CD14-positive monocyte (primary cell): ENCODE data around the gene SLC38A2. TPM values are rescaled to one million over a fixed set of nuclear protein-coding genes. Genes with fewer than 3 reads are reported as not detected.
A peak's percentile ranks its signal among the peaks of the same experiment; 100 is the strongest.

Source experiments
- DNase-seq, 3 donors: peaks; one replicate each; pipeline ENCODE4 v3.0.0-alpha.2; 2011 to 2022
- H2AFZ ChIP-seq: 2 replicates; pipeline ENCODE4 v1.6.0; 2012; ENCODE audit warnings: mild to moderate bottlenecking, low read depth, low read length, inconsistent platforms; ENCODE audit not compliant: insufficient read depth, poor library complexity, severe bottlenecking
- H3K27ac ChIP-seq, 2 donors: 1 replicate in 1 of 2; 2 replicates in 1 of 2; pipeline ENCODE4 v1.5.1; 2012 to 2013; ENCODE audit warnings: low read length in 2 of 2, control low read depth in 1 of 2, inconsistent platforms in 1 of 2, low read depth in 1 of 2, mild to moderate bottlenecking in 1 of 2
- H3K27me3 ChIP-seq, 2 donors: one replicate each; pipeline versions ENCODE4 v1.6.0 to v1.6.1; 2011 to 2013; ENCODE audit warnings: low read length in 2 of 2; ENCODE audit not compliant: control insufficient read depth in 2 of 2, insufficient read depth in 2 of 2
- H3K36me3 ChIP-seq, 2 donors: replicated peaks in 1 of 2; 1 replicate in 1 of 2; 2 replicates in 1 of 2; pipeline versions ENCODE4 v1.5.1 to v1.6.1; 2012 to 2013; ENCODE audit warnings: low read length in 2 of 2, control low read depth in 1 of 2, inconsistent platforms in 1 of 2, mild to moderate bottlenecking in 1 of 2; ENCODE audit not compliant: insufficient read depth in 2 of 2, control insufficient read depth in 1 of 2
- H3K4me1 ChIP-seq, 2 donors: 1 replicate in 1 of 2; 2 replicates in 1 of 2; pipeline versions ENCODE4 v1.5.1 to v1.6.1; 2012 to 2013; ENCODE audit warnings: low read length in 2 of 2, control low read depth in 1 of 2, inconsistent platforms in 1 of 2, mild to moderate bottlenecking in 1 of 2, moderate library complexity in 1 of 2; ENCODE audit not compliant: insufficient read depth in 2 of 2, control insufficient read depth in 1 of 2
- H3K4me2 ChIP-seq: replicated peaks from 2 replicates; pipeline ENCODE3; 2012; ENCODE audit warnings: low read length, moderate library complexity, mild to moderate bottlenecking; ENCODE audit not compliant: poor library complexity, severe bottlenecking; ENCODE audit errors: extremely low read depth
- H3K4me3 ChIP-seq, 3 experiments: fragments of 200-600 bp in 1 of 3; sonication (generic) in 1 of 3; replicated peaks in 1 of 3; 1 replicate in 2 of 3; 2 replicates in 1 of 3; pipeline ENCODE4 v1.5.1; 2011 to 2013; ENCODE audit warnings: low read length in 3 of 3, mild to moderate bottlenecking in 3 of 3, control low read depth in 2 of 3, low read depth in 2 of 3, inconsistent platforms in 1 of 3, moderate library complexity in 1 of 3
- H3K79me2 ChIP-seq: 2 replicates; pipeline ENCODE4 v1.6.0; 2012; ENCODE audit warnings: mild to moderate bottlenecking, control low read depth, inconsistent platforms, low read length, moderate library complexity; ENCODE audit not compliant: insufficient read depth
- H3K9ac ChIP-seq: 2 replicates; pipeline ENCODE4 v1.6.0; 2017; ENCODE audit warnings: low read length, mild to moderate bottlenecking; ENCODE audit not compliant: insufficient read depth, poor library complexity, severe bottlenecking
- H3K9me3 ChIP-seq, 2 donors: replicated peaks in 1 of 2; 1 replicate in 1 of 2; 2 replicates in 1 of 2; pipeline versions ENCODE4 v1.5.1 to v1.6.1; 2012 to 2013; ENCODE audit warnings: low read length in 2 of 2, control low read depth in 1 of 2; ENCODE audit not compliant: control insufficient read depth in 1 of 2, insufficient read depth in 1 of 2
- H4K20me1 ChIP-seq: 2 replicates; pipeline ENCODE4 v1.6.0; 2012; ENCODE audit warnings: mild to moderate bottlenecking, low read length, control low read depth, moderate library complexity; ENCODE audit not compliant: insufficient read depth
- H3K27ac Mint-ChIP-seq, 7 donors: one replicate each; pipeline ENCODE4 v1.8.0; 2020; ENCODE audit warnings: mild to moderate bottlenecking in 7 of 7, mixed read lengths in 7 of 7, moderate library complexity in 6 of 7, inconsistent platforms in 2 of 7
- H3K27me3 Mint-ChIP-seq, 3 donors: one replicate each; pipeline ENCODE4 v1.8.0; 2021 to 2022; ENCODE audit warnings: low read depth in 3 of 3, mild to moderate bottlenecking in 3 of 3, mixed read lengths in 3 of 3, moderate library complexity in 3 of 3, inconsistent platforms in 1 of 3
- H3K36me3 Mint-ChIP-seq, 2 donors: one replicate each; pipeline ENCODE4 v1.8.0; 2020; ENCODE audit warnings: mixed read lengths in 2 of 2, inconsistent platforms in 1 of 2, mild to moderate bottlenecking in 1 of 2
- H3K4me1 Mint-ChIP-seq: one replicate; pipeline ENCODE4 v1.8.0; 2020; ENCODE audit warnings: mild to moderate bottlenecking, mixed read lengths
- H3K4me3 Mint-ChIP-seq, 2 donors: one replicate each; pipeline ENCODE4 v1.8.0; 2020; ENCODE audit warnings: mild to moderate bottlenecking in 2 of 2, mixed read lengths in 2 of 2, moderate library complexity in 1 of 2
- H3K9me3 Mint-ChIP-seq, 7 donors: one replicate each; pipeline ENCODE4 v1.8.0; 2020 to 2022; ENCODE audit warnings: mixed read lengths in 7 of 7, mild to moderate bottlenecking in 6 of 7, moderate library complexity in 6 of 7, inconsistent platforms in 2 of 7
- WGBS: methylation state at CpG from one replicate; pipeline ENCODE4 v1.1.5; 2013; ENCODE audit warnings: missing lambda C conversion rate; ENCODE audit not compliant: insufficient coverage; 5-methylcytosine and 5-hydroxymethylcytosine counted together
- intact Hi-C, 2 donors: fragments of 100-400 bp; cut with micrococcal nuclease; formaldehyde crosslinking; loops; one replicate each; pipeline versions ENCODE4 v1.15.0 to v1.15.1; 2023
- polyA plus RNA-seq, 3 donors: library from polyadenylated mRNA; depleted of rRNA in 1 of 3; unstranded in 2 of 3; stranded (reverse) in 1 of 3; fragments of 300-500 nt in 2 of 3; fragments of >200 nt in 1 of 3; fragmentation: Illumina TruSeq in 2 of 3; gene quantifications; 1 replicate in 2 of 3; 2 replicates in 1 of 3; pipeline ENCODE4 v1.2.3, GENCODE V29; 2012 to 2021
- TF ChIP-seq, protein P1 (sequence below): fragments of 200-600 bp; IDR thresholded peaks from one replicate; pipeline ENCODE4 v1.8.0; 2022; ENCODE audit warnings: antibody characterized with exemption, mild to moderate bottlenecking

Gene SLC38A2
- polyA plus RNA-seq, 3 donors, result 33.8 to 116 (median 48.7) TPM

DNA sequence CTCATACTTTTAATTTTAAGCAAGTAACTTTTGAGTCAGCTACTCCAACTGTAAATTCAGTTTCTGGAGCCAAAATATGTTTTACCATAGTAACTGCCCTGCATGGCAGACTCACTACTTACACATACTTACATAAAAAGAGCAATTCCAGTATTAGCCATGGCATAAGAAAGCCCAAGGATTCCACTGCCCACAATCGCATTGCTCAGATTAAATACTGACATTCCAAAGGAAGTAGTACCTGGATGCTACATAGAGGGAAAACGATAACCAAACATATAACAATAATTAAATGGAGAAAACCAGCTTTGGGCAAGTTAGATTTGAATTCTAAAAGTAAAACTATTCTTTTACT lies 2.2 kb downstream of the SLC38A2 start:
- intact Hi-C loops, result loop anchor here (2.0 to 10.0 kb wide), 7 partner anchors 14 to 636 kb away; partner anchors contain the start of gene SCAF11 (in 1 of the 2)
- no peak overlapping the region for H2AFZ ChIP-seq
- peaks cover 51% of the 10 kb centered on the region in 2 donors for H3K36me3 ChIP-seq
- Mint-ChIP-seq H3K4me1 (peaks cover 51% of the 10 kb centered on the region), H3K36me3 (peaks cover 46 to 47% of the 10 kb centered on the region in 2 donors), H3K9me3 (peaks cover 0 to 3% (median 0%) of the 10 kb centered on the region in 7 donors), H3K27ac (peak overlapping the region; percentile 98 to 99 (median 98)), H3K4me3 (peak overlapping the region; percentile 97), H3K27me3 (peaks cover 0 to 10% (median 3%) of the 10 kb centered on the region in 3 donors)
- H3K27me3 ChIP-seq, result no peaks in the 10 kb centered on the region
- peak overlapping the region in 1 of 2 donors; percentile 98 for H3K27ac ChIP-seq
- DNase-seq, result no peak
- TF ChIP-seq, protein P1, sequence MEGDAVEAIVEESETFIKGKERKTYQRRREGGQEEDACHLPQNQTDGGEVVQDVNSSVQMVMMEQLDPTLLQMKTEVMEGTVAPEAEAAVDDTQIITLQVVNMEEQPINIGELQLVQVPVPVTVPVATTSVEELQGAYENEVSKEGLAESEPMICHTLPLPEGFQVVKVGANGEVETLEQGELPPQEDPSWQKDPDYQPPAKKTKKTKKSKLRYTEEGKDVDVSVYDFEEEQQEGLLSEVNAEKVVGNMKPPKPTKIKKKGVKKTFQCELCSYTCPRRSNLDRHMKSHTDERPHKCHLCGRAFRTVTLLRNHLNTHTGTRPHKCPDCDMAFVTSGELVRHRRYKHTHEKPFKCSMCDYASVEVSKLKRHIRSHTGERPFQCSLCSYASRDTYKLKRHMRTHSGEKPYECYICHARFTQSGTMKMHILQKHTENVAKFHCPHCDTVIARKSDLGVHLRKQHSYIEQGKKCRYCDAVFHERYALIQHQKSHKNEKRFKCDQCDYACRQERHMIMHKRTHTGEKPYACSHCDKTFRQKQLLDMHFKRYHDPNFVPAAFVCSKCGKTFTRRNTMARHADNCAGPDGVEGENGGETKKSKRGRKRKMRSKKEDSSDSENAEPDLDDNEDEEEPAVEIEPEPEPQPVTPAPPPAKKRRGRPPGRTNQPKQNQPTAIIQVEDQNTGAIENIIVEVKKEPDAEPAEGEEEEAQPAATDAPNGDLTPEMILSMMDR, result no peak
- peak overlapping the region; percentile 98 for H3K4me2 ChIP-seq
- WGBS, result no CpG with 5 or more reads among the region's 2 CpGs
- peaks cover 46 to 66% of the 10 kb centered on the region in 2 donors for H3K4me1 ChIP-seq
- peak overlapping the region; percentile 71 to 99 (median 97) for H3K4me3 ChIP-seq
- H3K9me3 ChIP-seq, result no peaks in the 10 kb centered on the region
- H3K79me2 ChIP-seq, result peaks cover 82% of the 10 kb centered on the region
- H4K20me1 ChIP-seq, result peaks cover 71% of the 10 kb centered on the region
- peak overlapping the region; percentile 98 for H3K9ac ChIP-seq

DNA sequence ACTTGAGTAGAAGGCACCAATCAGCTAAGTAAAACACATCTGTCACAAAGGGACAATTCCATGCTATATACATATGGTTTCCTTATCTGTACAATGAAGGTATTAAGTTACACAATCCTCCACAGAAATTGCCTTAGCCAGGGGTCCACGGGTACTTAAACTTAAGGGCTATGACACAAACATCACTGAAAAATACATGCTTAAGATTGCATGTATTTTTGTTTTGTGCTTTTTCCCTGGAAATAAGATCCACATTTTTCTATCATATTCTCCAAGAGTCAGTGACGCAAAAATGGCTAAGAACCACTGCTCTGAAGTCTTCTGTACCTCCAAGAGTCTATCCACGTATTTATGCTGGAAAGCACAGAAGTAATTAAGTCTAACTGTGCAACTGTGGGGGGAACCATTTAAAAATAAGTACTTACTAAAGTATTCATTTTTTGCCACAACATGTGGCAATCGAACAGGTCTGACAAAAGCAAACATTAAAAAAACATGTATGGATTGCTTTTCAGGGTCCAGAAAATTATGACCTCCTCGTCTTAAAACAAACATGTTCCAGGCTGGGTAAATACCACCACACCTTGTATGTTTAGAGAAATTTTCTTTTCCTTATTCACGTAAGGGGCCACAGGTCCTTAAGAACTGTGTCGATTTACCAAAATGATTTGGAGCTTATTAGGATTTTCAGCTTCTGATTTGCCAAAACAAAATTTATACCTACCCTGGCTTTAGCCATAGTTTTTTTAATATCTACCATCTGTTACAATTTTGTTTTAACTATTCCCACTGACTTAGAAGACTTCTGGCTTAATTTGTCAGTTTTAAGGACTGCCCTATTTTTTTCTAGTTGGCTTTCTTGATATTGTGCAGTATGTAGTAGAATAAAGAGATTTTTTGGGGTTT lies 2.8 kb downstream of the SLC38A2 start:
- Mint-ChIP-seq H3K36me3 (peaks cover 51 to 53% of the 10 kb centered on the region in 2 donors), H3K4me3 (no peak overlapping the region), H3K27me3 (peaks cover 0 to 10% (median 3%) of the 10 kb centered on the region in 3 donors), H3K9me3 (peaks cover 0 to 3% (median 0%) of the 10 kb centered on the region in 7 donors), H3K27ac (peak overlapping the region in 6 of 7 donors; percentile 54 to 98 (median 98)), H3K4me1 (peaks cover 54% of the 10 kb centered on the region)
- no peaks in the 10 kb centered on the region for H3K9me3 ChIP-seq
- H3K79me2 ChIP-seq, result peaks cover 88% of the 10 kb centered on the region
- peak overlapping the region; percentile 71 to 99 (median 97) for H3K4me3 ChIP-seq
- H3K27me3 ChIP-seq, result no peaks in the 10 kb centered on the region
- no CpG with 5 or more reads among the region's 7 CpGs for whole genome bisulfite sequencing
- peak overlapping the region in 1 of 2 donors; percentile 98 for H3K27ac ChIP-seq
- TF ChIP-seq, protein P1, result no peak
- H3K4me2 ChIP-seq, result peak overlapping the region; percentile 98
- H3K4me1 ChIP-seq, result peaks cover 46 to 66% of the 10 kb centered on the region in 2 donors
- H3K9ac ChIP-seq, result no peak overlapping the region
- intact Hi-C loops, result loop anchor here (2.0 to 10.0 kb wide), 7 partner anchors 15 to 635 kb away; partner anchors contain the start of gene SCAF11 (in 1 of the 2)
- H4K20me1 ChIP-seq, result peaks cover 77% of the 10 kb centered on the region
- DNase-seq, result no peak
- H2AFZ ChIP-seq, result no peak overlapping the region
- peaks cover 57 to 58% of the 10 kb centered on the region in 2 donors for H3K36me3 ChIP-seq
